CD4-positive, alpha-beta T cell treated with Interleukin-4 for 1 hour (primary cell): ENCODE results near the gene PRSS27.

Experiments
- DNase-seq, 2 donors: peaks; one replicate each; pipeline ENCODE4 v3.0.0-alpha.2; 2020 to 2022

PRSS27 gene

GRCh38 chr16:2749936-2750335, 29.9 kb upstream of the PRSS27 start:
- DNase-seq, result no peak

GRCh38 chr16:2749476-2749875, 29.5 kb upstream of the PRSS27 start:
- DNase-seq, result no peak

- no peak for DNase-seq
Measured at GRCh38 chr16:2748757-2749455, 28.9 kb upstream of the PRSS27 start.

GRCh38 chr16:2745961-2746360, 25.9 kb upstream of the PRSS27 start:
- no peak for DNase-seq

GRCh38 chr16:2745116-2745890, 25.3 kb upstream of the PRSS27 start:
- no peak for DNase-seq

- DNase-seq, result no peak
Measured at GRCh38 chr16:2744711-2745110, 24.7 kb upstream of the PRSS27 start.

GRCh38 chr16:2743007-2743810, 23.2 kb upstream of the PRSS27 start:
- no peak for DNase-seq

GRCh38 chr16:2742323-2743006, 22.4 kb upstream of the PRSS27 start:
- DNase-seq, result no peak

- no peak for DNase-seq
Measured at GRCh38 chr16:2741168-2741567, 21.1 kb upstream of the PRSS27 start.

- DNase-seq, result no peak
Measured at GRCh38 chr16:2740476-2740875, 20.5 kb upstream of the PRSS27 start.

- no peak for DNase-seq
Measured at GRCh38 chr16:2739625-2740430, 19.8 kb upstream of the PRSS27 start.

- no peak for DNase-seq
Measured at GRCh38 chr16:2738615-2739014, 18.6 kb upstream of the PRSS27 start.

GRCh38 chr16:2737895-2738418, 17.9 kb upstream of the PRSS27 start:
- DNase-seq, result no peak

- no peak for DNase-seq
Measured at GRCh38 chr16:2737238-2737605, 17.2 kb upstream of the PRSS27 start.

GRCh38 chr16:2736476-2737237, 16.6 kb upstream of the PRSS27 start:
- DNase-seq, result no peak

GRCh38 chr16:2734844-2735515, 15.0 kb upstream of the PRSS27 start:
- DNase-seq, result no peak

GRCh38 chr16:2728034-2728433, 8.0 kb upstream of the PRSS27 start:
- no peak for DNase-seq

- DNase-seq, result no peak
Measured at GRCh38 chr16:2726923-2727322, 6.9 kb upstream of the PRSS27 start.

GRCh38 chr16:2724816-2725348, 4.9 kb upstream of the PRSS27 start:
- DNase-seq, result no peak

GRCh38 chr16:2724088-2724676, 4.2 kb upstream of the PRSS27 start:
- no peak for DNase-seq
